HFFc6 (cell line): Measurements from ENCODE around the gene TIGD3. TPM values are rescaled to one million over a fixed set of nuclear protein-coding genes. Genes with fewer than 3 reads are reported as not detected.

ENCODE experiments used
- DNase-seq: peaks from one replicate; pipeline ENCODE4 v3.0.0-alpha.2; 2018
- H3K27ac Mint-ChIP-seq: 2 replicates; pipeline ENCODE4 v1.8.0; 2020; ENCODE audit warnings: mild to moderate bottlenecking, mixed read lengths
- H3K27me3 Mint-ChIP-seq: 2 replicates; pipeline ENCODE4 v1.8.0; 2021; ENCODE audit warnings: mild to moderate bottlenecking, moderate library complexity, mixed read lengths; ENCODE audit not compliant: insufficient read depth
- H3K36me3 Mint-ChIP-seq: 2 replicates; pipeline ENCODE4 v1.8.0; 2021; ENCODE audit warnings: low read depth, mixed read lengths
- H3K4me1 Mint-ChIP-seq: 2 replicates; pipeline ENCODE4 v1.8.0; 2020; ENCODE audit warnings: low read depth, mixed read lengths
- H3K4me3 Mint-ChIP-seq: 2 replicates; pipeline ENCODE4 v1.8.0; 2020; ENCODE audit warnings: mild to moderate bottlenecking, moderate library complexity, mixed read lengths
- H3K9me3 Mint-ChIP-seq: 2 replicates; pipeline ENCODE4 v1.8.0; 2020; ENCODE audit warnings: mild to moderate bottlenecking, mixed read lengths
- CTCF ChIP-seq: fragments of 200-600 bp; sonication (generic); IDR thresholded peaks from 2 replicates; pipeline ENCODE4 v1.5.0; 2021; ENCODE audit warnings: antibody characterized with exemption, mild to moderate bottlenecking
- total RNA-seq, 6 experiments: library from RNA; stranded (reverse); fragmentation: NEBNext Ultra II Directional; extraction: Animal tissue kit (Norgen Biotek cat#: 25700); gene quantifications; 2 replicates in 1 of 6; 3 replicates in 5 of 6; pipeline ENCODE4 v1.2.3, GENCODE V29; 2021

Gene TIGD3
- total RNA-seq, 6 experiments from 2014 or later, result 0.12 to 0.13 TPM; not detected in 4

DNA sequence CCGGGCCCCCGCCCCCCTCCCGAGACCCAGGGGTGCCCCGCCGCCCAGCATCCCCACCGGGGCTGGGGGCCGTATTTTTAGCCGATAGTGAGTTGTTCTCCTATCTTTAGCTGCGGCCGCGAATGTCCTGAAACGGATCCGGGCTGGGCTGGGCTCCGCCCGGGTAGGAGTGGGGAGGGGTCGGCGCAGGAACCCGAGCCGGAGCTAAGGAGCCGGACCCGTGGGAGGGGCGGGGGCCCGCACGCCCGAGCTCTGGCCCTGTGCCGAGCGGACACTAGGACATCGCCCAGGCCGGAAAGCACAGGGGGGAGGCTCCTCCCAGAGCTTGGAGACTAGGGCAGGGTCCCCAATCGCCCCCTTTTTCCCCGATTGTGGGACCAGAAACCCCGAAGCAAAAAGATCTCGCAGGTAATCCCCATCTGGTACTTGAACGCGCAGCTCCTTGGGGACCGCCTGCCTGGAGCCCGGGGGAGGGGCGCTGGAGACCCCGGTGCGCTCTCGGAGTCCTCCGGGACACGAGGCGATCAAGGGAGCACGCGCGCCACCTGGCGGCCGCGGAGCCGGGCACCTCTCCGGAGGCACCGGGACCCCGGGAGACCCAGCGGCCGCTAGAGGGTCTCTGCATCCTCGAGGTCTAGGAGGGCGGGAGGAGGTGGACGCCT, 39.2 kb upstream of the TIGD3 start:
- Mint-ChIP-seq H3K36me3 (peaks cover under 1% of the 10 kb centered on the region; the same call in 1 of the 2 replicates), H3K4me3 (peak overlapping the region; percentile 97), H3K27ac (peak overlapping the region; percentile 95), H3K9me3 (no peaks in the 10 kb centered on the region), H3K4me1 (peaks cover 48% of the 10 kb centered on the region), H3K27me3 (no peaks in the 10 kb centered on the region; the same call in none of the 2 replicates)
- DNase-seq, result peak; percentile 45
- TF ChIP-seq CTCF, result peak; percentile 99

- Mint-ChIP-seq H3K27me3 (no peaks in the 10 kb centered on the region; the same call in none of the 2 replicates), H3K9me3 (no peaks in the 10 kb centered on the region), H3K36me3 (peaks cover 3% of the 10 kb centered on the region; the same call in 1 of the 2 replicates), H3K27ac (peak overlapping the region; percentile 95), H3K4me3 (peak overlapping the region; percentile 97), H3K4me1 (peaks cover 43% of the 10 kb centered on the region)
- TF ChIP-seq CTCF, result peak; percentile 73
- no peak for DNase-seq
These were observed 38.7 kb upstream of the TIGD3 start for GRCh38 chr11:65315866-65316226.

DNA sequence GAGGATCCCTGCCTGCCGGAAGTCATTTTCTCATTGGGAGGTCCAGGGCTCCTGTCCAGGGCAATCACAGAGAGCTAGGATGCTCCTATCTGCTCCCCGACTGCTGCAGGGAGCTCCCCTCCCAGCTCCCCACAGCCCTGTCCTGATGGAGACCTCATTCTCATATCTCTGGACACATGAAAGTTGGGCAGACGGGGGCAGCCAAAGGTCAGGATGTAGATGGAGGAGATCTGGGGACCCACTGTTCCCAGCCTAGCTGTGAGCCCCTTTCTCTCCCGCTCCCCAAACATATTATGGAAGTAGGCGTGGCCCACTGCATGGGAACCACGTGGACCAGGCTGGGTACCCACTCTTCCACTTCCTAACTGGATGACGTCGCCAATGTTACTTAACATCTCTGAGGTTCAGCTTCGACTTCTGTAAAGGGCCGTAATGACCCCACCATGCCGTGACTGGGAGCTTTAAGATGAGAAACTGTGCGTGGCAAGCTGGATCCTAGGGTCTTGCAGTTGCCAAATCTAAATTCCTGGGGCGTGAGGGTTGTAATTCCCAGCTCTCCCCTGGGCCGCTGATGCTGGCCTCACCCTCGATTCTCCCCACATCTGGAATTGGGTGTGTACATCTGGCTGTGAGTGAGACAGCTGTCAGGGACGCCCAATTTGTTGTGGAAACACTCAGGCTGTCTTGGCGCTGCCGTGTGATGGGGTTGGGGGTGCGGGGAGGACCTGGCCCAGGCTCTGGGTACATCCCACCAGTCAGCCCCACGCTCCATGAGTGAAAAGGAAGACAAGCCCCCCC, 38.1 kb upstream of the TIGD3 start:
- peak overlapping the region; percentile 97 for H3K4me3 Mint-ChIP-seq
- H3K4me1 Mint-ChIP-seq, result peaks cover 37% of the 10 kb centered on the region
- peak overlapping the region; percentile 95 for H3K27ac Mint-ChIP-seq
- peak; percentile 88 for DNase-seq
- H3K9me3 Mint-ChIP-seq, result no peaks in the 10 kb centered on the region
- TF ChIP-seq CTCF, result no peak
- H3K27me3 Mint-ChIP-seq, result no peaks in the 10 kb centered on the region; the same call in none of the 2 replicates
- peaks cover 3% of the 10 kb centered on the region; the same call in 1 of the 2 replicates for H3K36me3 Mint-ChIP-seq

GRCh38 chr11:65317025-65317786, 37.3 kb upstream of the TIGD3 start:
- DNase-seq, result peak; percentile 50
- H3K27me3 Mint-ChIP-seq, result no peaks in the 10 kb centered on the region; the same call in none of the 2 replicates
- H3K36me3 Mint-ChIP-seq, result peaks cover 6% of the 10 kb centered on the region
- TF ChIP-seq CTCF, result no peak
- H3K9me3 Mint-ChIP-seq, result no peaks in the 10 kb centered on the region
- peak overlapping the region; percentile 95 for H3K27ac Mint-ChIP-seq
- peaks cover 35% of the 10 kb centered on the region for H3K4me1 Mint-ChIP-seq
- H3K4me3 Mint-ChIP-seq, result peak overlapping the region; percentile 97

DNA sequence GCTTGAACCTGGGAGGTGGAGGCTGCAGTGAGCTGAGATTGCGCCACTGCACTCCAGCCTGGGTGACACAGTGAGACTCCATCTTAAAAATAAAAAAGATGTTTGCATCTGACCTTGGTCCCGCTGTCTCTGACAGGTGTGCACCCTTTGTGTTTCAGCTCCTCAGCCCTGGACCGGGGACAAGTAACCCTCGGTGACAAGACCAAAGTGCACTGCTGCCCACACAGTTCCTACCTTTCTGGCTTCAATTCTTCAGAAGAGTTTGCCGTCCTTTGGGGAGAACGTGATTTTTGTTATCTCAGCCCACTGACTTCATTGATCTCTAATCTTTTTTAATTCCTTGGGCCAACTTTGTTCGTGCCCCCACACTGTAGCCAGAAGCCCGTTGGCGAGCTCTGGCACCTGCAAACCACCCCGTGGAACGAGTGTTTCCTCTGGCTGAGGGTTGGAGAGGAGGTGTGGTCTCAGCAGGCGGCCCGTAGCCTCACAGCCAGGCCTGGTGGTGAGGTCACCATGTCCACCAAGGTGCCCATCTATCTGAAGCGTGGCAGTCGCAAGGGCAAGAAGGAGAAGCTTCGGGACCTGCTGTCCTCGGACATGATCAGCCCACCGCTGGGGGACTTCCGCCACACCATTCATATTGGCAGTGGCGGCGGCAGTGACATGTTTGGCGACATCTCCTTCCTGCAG, 34.0 kb upstream of the TIGD3 start:
- H3K4me1 Mint-ChIP-seq, result peaks cover 28% of the 10 kb centered on the region
- H3K27ac Mint-ChIP-seq, result peak overlapping the region; percentile 21
- no peak for DNase-seq
- no peak overlapping the region for H3K4me3 Mint-ChIP-seq
- no peaks in the 10 kb centered on the region for H3K9me3 Mint-ChIP-seq
- TF ChIP-seq CTCF, result no peak
- peaks cover 8% of the 10 kb centered on the region for H3K27me3 Mint-ChIP-seq
- peaks cover 20% of the 10 kb centered on the region for H3K36me3 Mint-ChIP-seq
